Renal pelvis (tissue), 4 donors: Measurements from ENCODE around the gene IDH2. TPM values are rescaled to one million over a fixed set of nuclear protein-coding genes. Genes with fewer than 3 reads are reported as not detected.

ENCODE experiments used
- DNase-seq: peaks from one replicate; pipeline ENCODE4 v3.0.0-alpha.2; 2013
- polyA plus RNA-seq, 3 donors: library from polyadenylated mRNA; unstranded; fragments of 120-200 nt; gene quantifications; one replicate each; pipeline ENCODE4 v1.2.1, GENCODE V29; 2013; ENCODE audit not compliant: insufficient read length in 3 of 3

IDH2 gene
- polyA plus RNA-seq, 3 donors, result 195 to 249 (median 224) TPM

GRCh38 chr15:90047956-90048575 lies 54.2 kb downstream of the IDH2 start:
- DNase-seq, result no peak

GRCh38 chr15:90046911-90047392 lies 55.3 kb downstream of the IDH2 start:
- DNase-seq, result no peak

GRCh38 chr15:90046289-90046688 lies 56.0 kb downstream of the IDH2 start:
- no peak for DNase-seq

DNA sequence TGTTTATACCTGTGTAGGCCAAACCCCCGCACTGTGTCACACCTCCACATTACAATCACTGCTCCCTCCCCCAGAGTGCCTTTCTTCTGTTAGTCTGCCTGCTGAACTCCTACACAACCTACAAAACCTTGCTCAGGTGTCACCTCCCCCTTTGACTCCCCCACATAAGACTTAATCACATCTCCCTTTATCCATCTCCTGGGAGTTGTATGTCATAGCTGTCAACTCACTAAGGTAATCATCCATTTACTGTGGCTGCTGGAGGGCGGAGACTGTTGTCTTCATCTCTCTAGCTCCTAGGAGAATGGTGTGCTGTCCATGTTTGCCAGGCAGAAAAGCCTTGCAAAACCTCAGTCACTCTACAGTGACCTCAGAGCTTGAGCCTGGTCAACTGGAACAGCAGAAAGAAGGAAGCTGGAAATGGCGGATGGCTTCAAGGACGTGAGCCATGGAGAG lies 57.3 kb downstream of the IDH2 start:
- DNase-seq, result no peak

DNA sequence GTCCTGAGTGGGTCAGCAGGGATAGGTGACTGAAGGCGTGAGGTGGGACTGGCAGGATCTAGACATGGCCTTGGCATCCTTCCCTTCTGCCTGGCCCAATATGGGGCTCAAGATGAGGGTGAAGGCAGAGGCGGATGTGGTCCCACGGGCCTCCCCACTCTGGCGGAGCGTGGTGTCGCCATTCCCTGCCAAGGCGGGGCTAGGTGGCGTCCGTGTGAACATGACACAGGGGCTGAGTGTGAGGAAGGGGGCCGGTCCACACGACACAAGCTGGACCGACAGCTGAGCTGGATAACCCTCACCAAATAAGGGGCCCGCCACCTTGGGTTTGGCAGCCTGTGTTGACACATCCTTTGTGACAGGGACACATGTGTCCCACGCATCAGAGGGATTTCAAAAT lies 58.1 kb downstream of the IDH2 start:
- no peak for DNase-seq

DNA sequence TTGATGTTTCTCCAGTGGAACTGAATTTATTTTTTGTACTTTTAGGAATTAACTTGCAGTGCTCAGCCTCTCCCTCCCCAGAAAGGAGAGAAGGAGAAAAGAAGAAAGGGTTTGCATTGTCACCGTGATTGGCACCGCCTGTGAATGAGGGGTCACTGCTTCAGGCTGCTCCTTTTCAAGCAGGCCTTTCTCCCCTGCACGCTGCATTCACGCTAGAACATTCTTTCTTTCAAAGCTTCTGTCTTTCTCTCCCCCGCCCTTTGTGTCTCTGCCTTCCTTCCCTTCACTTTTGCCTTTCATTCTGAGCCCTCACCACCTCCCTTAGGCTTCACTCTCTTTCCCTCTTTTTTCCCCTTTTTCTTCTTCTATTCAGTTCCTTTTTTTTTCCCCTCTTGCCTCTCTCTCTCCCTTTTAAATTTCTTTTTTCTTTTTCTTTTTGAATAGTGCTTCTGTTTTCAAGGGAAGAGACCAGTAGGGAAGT lies 58.7 kb downstream of the IDH2 start:
- no peak for DNase-seq

DNA sequence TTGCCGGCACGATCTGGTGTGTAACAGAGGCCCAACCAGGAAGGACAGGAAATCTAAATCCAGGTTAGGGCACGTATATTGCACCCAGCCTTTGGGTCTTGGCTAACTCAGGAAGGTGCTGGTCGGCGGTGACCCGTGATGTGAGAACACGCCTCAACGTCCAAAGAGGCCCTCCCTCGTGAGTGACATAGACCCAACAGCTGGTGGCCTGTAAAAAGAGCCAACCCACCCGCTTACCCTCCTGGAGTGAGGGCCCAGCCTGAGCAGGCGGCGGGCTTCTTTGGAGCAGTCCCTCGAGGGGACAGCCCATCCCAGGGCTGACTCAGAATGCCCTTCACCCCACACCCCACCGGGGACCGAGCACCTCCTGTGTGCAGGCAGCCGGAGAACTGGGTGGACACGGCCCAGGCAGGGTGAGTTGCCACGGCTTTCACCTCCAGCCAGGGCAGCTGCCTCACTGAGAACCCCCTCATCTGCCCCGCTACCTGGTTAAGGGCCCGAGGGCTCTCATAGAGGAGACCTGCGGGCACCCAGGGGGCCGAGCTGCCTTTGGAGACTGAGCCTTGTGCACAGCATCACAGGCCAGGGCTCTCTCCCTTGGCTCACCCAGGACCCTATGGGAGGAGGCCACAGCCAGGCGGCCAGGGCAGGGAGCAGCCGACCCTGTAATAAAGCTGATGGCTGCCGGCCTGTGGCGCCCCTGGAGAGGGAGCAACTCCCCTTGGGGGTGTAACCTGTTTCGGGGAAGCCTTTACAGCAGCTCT lies 59.3 kb downstream of the IDH2 start:
- DNase-seq, result no peak

DNA sequence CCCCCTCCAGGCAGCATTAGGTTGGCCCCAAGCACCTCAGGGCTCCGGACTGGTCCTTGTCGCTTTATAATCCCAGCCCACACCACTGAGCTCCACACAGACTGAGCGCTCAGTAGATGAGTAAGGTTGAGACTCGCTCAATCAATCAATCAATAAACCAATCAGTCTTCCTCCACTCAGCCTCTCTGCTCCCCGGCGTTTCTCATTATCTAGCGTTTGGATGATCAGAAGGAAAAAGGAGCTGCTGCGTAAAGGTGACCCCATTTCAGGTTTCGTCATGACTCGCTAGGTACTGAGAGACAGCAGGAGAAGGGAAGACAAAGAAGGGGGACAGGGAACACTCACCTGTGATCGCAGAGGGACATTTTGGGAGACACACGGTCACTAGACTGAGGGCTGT lies 59.9 kb downstream of the IDH2 start:
- no peak for DNase-seq

- DNase-seq, result no peak
These were observed 61.6 kb downstream of the IDH2 start for GRCh38 chr15:90040618-90041017.

GRCh38 chr15:90039996-90040395 lies 62.3 kb downstream of the IDH2 start:
- DNase-seq, result no peak

DNA sequence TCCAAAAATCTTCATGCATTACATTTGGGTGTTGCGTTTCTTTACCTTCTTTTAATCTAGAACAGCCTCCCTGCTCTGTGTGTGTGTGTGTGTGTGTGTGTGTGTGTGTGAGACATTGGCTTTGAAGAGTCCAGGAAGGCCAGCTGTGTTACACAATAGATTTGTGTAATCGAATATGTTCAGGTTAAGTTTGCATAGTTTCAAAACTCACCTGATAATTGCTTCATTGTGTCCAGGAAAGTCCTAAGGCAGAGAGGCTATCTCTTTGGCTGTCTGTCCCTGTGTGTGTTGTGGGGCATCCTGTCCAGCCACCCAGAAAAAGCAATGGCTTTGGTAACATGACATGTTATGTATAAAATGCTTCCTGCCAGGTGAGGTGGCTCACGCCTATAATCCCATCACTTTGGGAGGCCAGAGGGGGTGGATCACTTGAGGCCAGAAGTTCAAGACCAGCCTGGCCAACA lies 63.6 kb downstream of the IDH2 start:
- no peak for DNase-seq

DNA sequence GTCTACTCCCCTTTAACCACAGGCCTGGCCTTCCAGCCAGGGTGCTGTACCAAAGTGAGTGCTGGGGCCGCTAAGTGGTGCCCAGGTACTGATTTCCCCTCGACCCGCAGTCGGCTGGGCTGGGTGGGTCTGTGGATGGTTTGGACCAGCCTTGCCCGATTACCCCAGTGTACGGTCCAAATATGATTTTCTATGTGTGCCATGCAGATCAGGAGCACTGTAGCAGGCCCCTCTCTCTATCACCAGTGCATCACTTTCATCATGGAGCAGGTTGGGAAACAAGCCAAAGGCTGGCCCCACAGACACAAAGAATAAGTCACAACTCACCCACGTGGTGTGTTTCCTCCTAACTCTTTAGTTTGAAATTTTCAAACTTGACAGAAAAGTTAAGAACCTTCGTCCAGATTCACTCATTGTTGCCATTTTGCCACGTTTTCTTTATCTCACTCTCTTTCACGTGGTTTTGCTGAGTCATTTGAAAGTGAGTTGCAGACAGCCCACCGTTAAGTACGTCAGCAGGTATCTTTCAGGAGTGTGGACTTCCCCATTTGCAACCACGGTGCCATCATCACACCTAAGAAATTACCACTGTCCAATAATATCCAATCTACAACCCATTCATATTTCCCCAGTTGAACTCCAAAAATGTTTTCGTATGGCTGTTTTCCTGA lies 64.2 kb downstream of the IDH2 start:
- no peak for DNase-seq

DNA sequence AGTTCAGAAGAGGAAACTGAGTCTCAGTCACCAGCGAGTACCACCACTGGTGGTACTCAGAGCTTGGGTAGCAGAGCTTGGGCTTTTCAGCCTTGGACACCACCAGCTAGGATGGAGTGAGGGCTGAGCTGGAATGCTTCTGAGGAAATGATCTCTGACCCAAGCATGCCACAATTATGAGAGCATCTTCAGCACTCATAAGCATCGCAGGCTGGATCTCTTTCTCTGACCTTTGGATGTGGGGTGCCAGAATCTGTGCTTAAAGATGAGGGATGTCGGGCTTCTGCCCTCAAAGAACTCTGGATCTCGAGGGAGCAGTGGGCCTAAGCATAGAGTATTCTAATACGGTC lies 64.8 kb downstream of the IDH2 start:
- DNase-seq, result no peak

GRCh38 chr15:90036806-90037510 lies 65.3 kb downstream of the IDH2 start:
- no peak for DNase-seq

GRCh38 chr15:90036343-90036742 lies 65.9 kb downstream of the IDH2 start:
- DNase-seq, result no peak

DNA sequence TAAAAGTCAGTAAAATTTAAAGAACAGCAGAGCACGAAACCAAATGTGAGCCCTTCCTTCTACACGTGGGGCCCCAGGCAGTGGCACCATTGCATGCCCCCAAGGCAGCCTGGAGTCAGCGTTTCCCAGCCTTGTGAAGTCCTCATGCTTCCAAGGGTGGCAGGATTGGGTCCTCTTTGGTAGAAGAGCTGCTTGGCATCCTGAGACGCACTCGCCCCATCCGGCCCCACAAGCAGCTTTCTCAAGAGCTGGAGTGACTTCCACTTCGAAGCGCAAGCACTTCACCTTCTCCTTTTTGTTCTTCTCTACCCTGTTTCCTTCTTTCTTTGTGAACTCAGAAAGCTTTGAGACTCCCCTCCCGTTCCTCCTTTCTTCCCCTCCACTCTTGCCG lies 66.4 kb downstream of the IDH2 start:
- DNase-seq, result no peak

DNA sequence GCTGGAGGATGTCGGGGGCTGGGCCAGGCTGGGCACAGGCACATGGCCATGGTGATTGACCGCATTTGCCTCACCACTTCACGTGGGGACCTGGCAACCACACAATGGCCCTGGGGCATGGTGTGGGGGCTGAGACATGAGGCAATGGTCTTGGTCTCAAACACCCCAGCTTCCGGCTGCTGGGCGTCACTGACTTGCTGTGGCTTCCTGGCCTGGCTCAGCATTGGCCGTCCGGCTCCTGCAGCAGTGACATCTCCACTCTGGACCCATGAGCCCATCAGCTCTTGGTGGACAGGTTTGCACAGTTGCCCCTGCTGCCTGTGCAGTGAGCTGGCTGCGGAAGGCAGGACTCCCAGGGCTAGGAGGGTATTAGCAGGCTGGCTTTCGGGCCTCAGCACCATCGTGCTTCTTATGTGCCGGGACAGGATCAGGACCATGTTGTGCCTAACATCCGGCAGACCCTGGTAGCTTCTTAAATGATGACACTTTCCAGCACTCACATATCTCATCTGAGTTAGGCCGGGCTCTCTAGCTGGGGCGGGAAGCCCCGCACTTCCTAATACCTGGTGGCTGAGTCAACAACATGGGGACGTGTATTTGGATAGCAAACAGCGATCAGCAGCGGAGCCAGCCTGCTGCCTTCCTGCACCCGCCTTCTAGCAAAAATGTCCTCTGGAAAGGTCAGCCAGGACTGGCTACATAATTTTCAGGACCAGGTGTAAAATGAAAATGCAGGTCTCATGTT lies 67.0 kb downstream of the IDH2 start:
- DNase-seq, result no peak

- DNase-seq, result no peak
These were observed 68.8 kb downstream of the IDH2 start for GRCh38 chr15:90033448-90033847.
